H9 (cell line): ENCODE results near the gene OSTF1. TPM values are rescaled to one million over a fixed set of nuclear protein-coding genes. Genes with fewer than 3 reads are reported as not detected.

Experiments
- DNase-seq: peaks from one replicate; pipeline ENCODE4 v3.0.0-alpha.2; 2017
- H2AFZ ChIP-seq: one replicate; pipeline ENCODE4 v1.6.1; 2013; ENCODE audit warnings: mild to moderate bottlenecking, low read length, control low read depth, moderate library complexity
- H2AK5ac ChIP-seq: 2 replicates; pipeline ENCODE4 v1.6.1; 2013; ENCODE audit warnings: low read length, control low read depth, mixed read lengths; ENCODE audit not compliant: insufficient read length
- H2BK120ac ChIP-seq: one replicate; pipeline ENCODE4 v1.6.1; 2013; ENCODE audit warnings: low read depth, mild to moderate bottlenecking, low read length, control low read depth, inconsistent platforms; ENCODE audit not compliant: poor library complexity, severe bottlenecking
- H2BK12ac ChIP-seq: 2 replicates; pipeline ENCODE4 v1.6.1; 2013; ENCODE audit warnings: low read length, control low read depth, mixed read lengths, low read depth; ENCODE audit not compliant: insufficient read length
- H2BK15ac ChIP-seq: 2 replicates; pipeline ENCODE4 v1.6.1; 2013; ENCODE audit warnings: low read depth, low read length, control low read depth
- H2BK20ac ChIP-seq: one replicate; pipeline ENCODE4 v1.6.1; 2013; ENCODE audit warnings: low read depth, mild to moderate bottlenecking, low read length, control low read depth, inconsistent platforms; ENCODE audit not compliant: poor library complexity, severe bottlenecking
- H2BK5ac ChIP-seq: 2 replicates; pipeline ENCODE4 v1.6.1; 2013; ENCODE audit warnings: low read length, control low read depth, mixed read lengths; ENCODE audit not compliant: insufficient read length
- H3K14ac ChIP-seq: 2 replicates; pipeline ENCODE4 v1.6.1; 2013; ENCODE audit warnings: low read length, control low read depth; ENCODE audit not compliant: insufficient read depth
- H3K18ac ChIP-seq: 2 replicates; pipeline ENCODE4 v1.6.1; 2013; ENCODE audit warnings: low read depth, mild to moderate bottlenecking, mixed read lengths, low read length, control low read depth; ENCODE audit not compliant: insufficient read length
- H3K23ac ChIP-seq: 2 replicates; pipeline ENCODE4 v1.6.1; 2013; ENCODE audit warnings: low read length, control low read depth, mixed read lengths, low read depth; ENCODE audit not compliant: insufficient read length
- H3K23me2 ChIP-seq: 2 replicates; pipeline ENCODE4 v1.6.1; 2013; ENCODE audit warnings: low read depth, mild to moderate bottlenecking, mixed read lengths, low read length, control low read depth; ENCODE audit not compliant: insufficient read length, poor library complexity, severe bottlenecking
- H3K27ac ChIP-seq: 2 replicates; pipeline ENCODE4 v1.5.1; 2013; ENCODE audit warnings: low read length, control low read depth, mixed read lengths, low read depth; ENCODE audit not compliant: insufficient read length
- H3K27me3 ChIP-seq: 2 replicates; pipeline ENCODE4 v1.6.1; 2013; ENCODE audit warnings: low read length, control low read depth, inconsistent platforms; ENCODE audit not compliant: insufficient read depth
- H3K4ac ChIP-seq: 2 replicates; pipeline ENCODE4 v1.6.1; 2013; ENCODE audit warnings: low read depth, mild to moderate bottlenecking, control low read depth, inconsistent platforms, low read length, moderate library complexity
- H3K4me1 ChIP-seq: 2 replicates; pipeline ENCODE4 v1.6.1; 2013; ENCODE audit warnings: low read length, control low read depth, inconsistent platforms; ENCODE audit not compliant: insufficient read depth
- H3K4me2 ChIP-seq: 2 replicates; pipeline ENCODE4 v1.6.1; 2013; ENCODE audit warnings: low read length, control low read depth, mixed read lengths; ENCODE audit not compliant: insufficient read length, insufficient read depth
- H3K56ac ChIP-seq: 2 replicates; pipeline ENCODE4 v1.6.1; 2013; ENCODE audit warnings: low read depth, mild to moderate bottlenecking, mixed read lengths, low read length, control low read depth; ENCODE audit not compliant: insufficient read length
- H3K79me1 ChIP-seq: 2 replicates; pipeline ENCODE4 v1.6.1; 2013; ENCODE audit warnings: low read depth, mild to moderate bottlenecking, moderate library complexity, low read length, control low read depth, inconsistent platforms; ENCODE audit not compliant: insufficient read depth, poor library complexity, severe bottlenecking
- H3K79me2 ChIP-seq: 2 replicates; pipeline ENCODE4 v1.6.1; 2013; ENCODE audit warnings: low read length, control low read depth, inconsistent platforms; ENCODE audit not compliant: insufficient read depth
- H3K9ac ChIP-seq: 2 replicates; pipeline ENCODE4 v1.6.1; 2013; ENCODE audit warnings: low read length, control low read depth, mixed read lengths; ENCODE audit not compliant: insufficient read length; ENCODE audit errors: extremely low read depth
- H3K9me3 ChIP-seq: one replicate; pipeline ENCODE4 v1.6.1; 2013; ENCODE audit warnings: low read depth, low read length, inconsistent platforms; ENCODE audit not compliant: control insufficient read depth
- H3T11ph ChIP-seq: one replicate; pipeline ENCODE4 v1.6.1; 2013; ENCODE audit warnings: mild to moderate bottlenecking, low read length, control low read depth, inconsistent platforms
- H4K20me1 ChIP-seq: one replicate; pipeline ENCODE4 v1.6.1; 2013; ENCODE audit not compliant: control insufficient read depth, insufficient read length, insufficient read depth
- H4K5ac ChIP-seq: 2 replicates; pipeline ENCODE4 v1.6.1; 2013; ENCODE audit warnings: low read depth, mild to moderate bottlenecking, mixed read lengths, low read length, control low read depth; ENCODE audit not compliant: insufficient read length
- H4K8ac ChIP-seq: replicated peaks from 2 replicates; pipeline ENCODE4 v1.6.1; 2013; ENCODE audit warnings: low read length, control low read depth, mixed read lengths, low read depth; ENCODE audit not compliant: insufficient read length
- H4K91ac ChIP-seq: 2 replicates; pipeline ENCODE4 v1.6.1; 2013; ENCODE audit warnings: low read depth, mild to moderate bottlenecking, moderate library complexity, mixed read lengths, low read length, control low read depth; ENCODE audit not compliant: insufficient read length
- H3K27ac Mint-ChIP-seq, 3 experiments: 2 replicates in 2 of 3; 3 replicates in 1 of 3; pipeline ENCODE4 v1.8.0; 2020 to 2021; ENCODE audit warnings: mixed read lengths in 3 of 3, mild to moderate bottlenecking in 1 of 3, moderate library complexity in 1 of 3
- H3K27me3 Mint-ChIP-seq: 2 replicates; pipeline ENCODE4 v1.8.0; 2021; ENCODE audit warnings: low read depth, mild to moderate bottlenecking, moderate library complexity, mixed read lengths
- H3K36me3 Mint-ChIP-seq, 3 experiments: 2 replicates in 2 of 3; 3 replicates in 1 of 3; pipeline ENCODE4 v1.8.0; 2020 to 2021; ENCODE audit warnings: low read depth in 3 of 3, mixed read lengths in 3 of 3; ENCODE audit not compliant: insufficient read depth in 1 of 3
- H3K4me1 Mint-ChIP-seq, 2 experiments: 2 replicates each; pipeline ENCODE4 v1.8.0; 2020; ENCODE audit warnings: mixed read lengths in 2 of 2
- H3K4me3 Mint-ChIP-seq, 2 experiments: 2 replicates in 1 of 2; 3 replicates in 1 of 2; pipeline ENCODE4 v1.8.0; 2020 to 2021; ENCODE audit warnings: mild to moderate bottlenecking in 2 of 2, mixed read lengths in 2 of 2, moderate library complexity in 1 of 2
- H3K9me3 Mint-ChIP-seq, 2 experiments: 2 replicates in 1 of 2; 3 replicates in 1 of 2; pipeline ENCODE4 v1.8.0; 2020; ENCODE audit warnings: mild to moderate bottlenecking in 2 of 2, mixed read lengths in 2 of 2, moderate library complexity in 1 of 2
- CTCF ChIP-seq: fragments of 200-600 bp; sonication (generic); conservative IDR thresholded peaks from 3 replicates; pipeline ENCODE4 v1.8.0; 2021; ENCODE audit warnings: antibody characterized with exemption, mild to moderate bottlenecking
- WGBS: extraction: QIAGEN DNeasy Blood & Tissue Kit; methylation state at CpG from one replicate; pipeline ENCODE4 v1.1.7; 2013; ENCODE audit warnings: missing lambda C conversion rate, low lambda C conversion rate, mixed read lengths; ENCODE audit not compliant: insufficient read length; ENCODE audit errors: extremely low coverage; 5-methylcytosine and 5-hydroxymethylcytosine counted together
- total RNA-seq: library from RNA; stranded (reverse); gene quantifications from 2 replicates; pipeline ENCODE4 v1.2.1, GENCODE V29; 2021

The OSTF1 gene
- total RNA-seq, 1 experiment from 2014 or later = 16.1 TPM

- no peak for DNase-seq
- Histone ChIP-seq H2AK5ac (no peak overlapping the region), H3K79me1 (no peaks in the 10 kb centered on the region), H4K20me1 (no peaks in the 10 kb centered on the region), H2BK15ac (no peak overlapping the region), H4K5ac (no peak overlapping the region), H3K27ac (no peak overlapping the region), H3K23me2 (no peaks in the 10 kb centered on the region), H3T11ph (no peak overlapping the region), H4K91ac (no peak overlapping the region), H3K23ac (no peak overlapping the region), H3K56ac (no peak overlapping the region), H4K8ac (no peak overlapping the region), H3K79me2 (no peaks in the 10 kb centered on the region), H2BK12ac (no peak overlapping the region), H3K4me2 (no peak overlapping the region), H3K27me3 (no peaks in the 10 kb centered on the region), H3K18ac (no peak overlapping the region), H3K14ac (no peak overlapping the region), H3K9ac (no peak overlapping the region), H3K4me1 (no peaks in the 10 kb centered on the region), H2AFZ (no peak overlapping the region), H3K4ac (no peak overlapping the region), H2BK120ac (no peak overlapping the region), H2BK5ac (no peak overlapping the region), H2BK20ac (no peak overlapping the region), H3K9me3 (no peaks in the 10 kb centered on the region)
- Mint-ChIP-seq H3K27me3 (no peaks in the 10 kb centered on the region), H3K27ac (peak overlapping the region in 1 of 3 experiments; percentile 52; a peak in 1 of 7 replicates), H3K4me1 (peaks cover 0 to 3% of the 10 kb centered on the region in 2 experiments; a peak in 2 of 4 replicates), H3K36me3 (peaks cover under 1 to 5% (median 5%) of the 10 kb centered on the region in 3 experiments; a peak in 6 of 7 replicates), H3K9me3 (peaks cover 3 to 4% of the 10 kb centered on the region in 2 experiments; a peak in 4 of 5 replicates), H3K4me3 (no peak overlapping the region)
- no CpG with 5 or more reads among the region's 6 CpGs for WGBS
- TF ChIP-seq CTCF = no peak
Measured at GRCh38 chr9:75149841-75150241, 61.5 kb downstream of the OSTF1 start.
